ENCODE results near the gene PITPNM1.

The PITPNM1 gene

DNA sequence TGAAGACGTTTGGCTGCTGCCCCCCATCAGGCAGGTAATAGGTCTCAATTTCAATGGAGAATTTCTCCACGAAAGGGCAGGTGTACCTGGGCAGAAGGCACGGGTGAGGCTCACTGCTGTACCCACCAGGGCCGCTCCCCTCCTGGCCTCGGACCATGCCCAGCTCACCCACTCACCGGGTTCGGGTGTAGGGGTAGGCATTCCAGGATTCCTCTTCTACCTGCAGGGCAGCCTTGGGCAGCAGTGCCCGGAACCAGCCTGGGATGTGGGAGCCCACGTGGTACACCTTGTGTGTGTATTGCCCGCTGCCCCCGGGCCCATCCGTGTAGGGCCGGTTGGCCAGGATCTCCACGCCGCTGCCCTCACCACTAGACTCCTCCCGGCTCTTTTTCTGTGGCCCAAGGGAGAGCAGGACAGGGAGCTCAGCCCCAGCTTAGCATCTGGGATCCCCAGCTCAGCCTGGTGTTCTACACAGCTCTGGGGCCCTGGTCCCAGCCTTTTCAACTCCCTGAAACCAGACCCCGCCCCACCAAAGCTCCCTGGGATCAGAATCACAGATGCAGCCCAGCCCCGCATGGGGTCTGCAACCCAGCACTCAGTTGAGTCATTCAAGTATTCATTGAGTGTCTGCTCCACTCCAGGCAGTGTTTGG lies 2.7 kb downstream of the PITPNM1 start:
- no peak for DNase-seq

- DNase-seq: no peak
Measured at GRCh38 chr11:67501854-67502253, 3.3 kb downstream of the PITPNM1 start.

DNA sequence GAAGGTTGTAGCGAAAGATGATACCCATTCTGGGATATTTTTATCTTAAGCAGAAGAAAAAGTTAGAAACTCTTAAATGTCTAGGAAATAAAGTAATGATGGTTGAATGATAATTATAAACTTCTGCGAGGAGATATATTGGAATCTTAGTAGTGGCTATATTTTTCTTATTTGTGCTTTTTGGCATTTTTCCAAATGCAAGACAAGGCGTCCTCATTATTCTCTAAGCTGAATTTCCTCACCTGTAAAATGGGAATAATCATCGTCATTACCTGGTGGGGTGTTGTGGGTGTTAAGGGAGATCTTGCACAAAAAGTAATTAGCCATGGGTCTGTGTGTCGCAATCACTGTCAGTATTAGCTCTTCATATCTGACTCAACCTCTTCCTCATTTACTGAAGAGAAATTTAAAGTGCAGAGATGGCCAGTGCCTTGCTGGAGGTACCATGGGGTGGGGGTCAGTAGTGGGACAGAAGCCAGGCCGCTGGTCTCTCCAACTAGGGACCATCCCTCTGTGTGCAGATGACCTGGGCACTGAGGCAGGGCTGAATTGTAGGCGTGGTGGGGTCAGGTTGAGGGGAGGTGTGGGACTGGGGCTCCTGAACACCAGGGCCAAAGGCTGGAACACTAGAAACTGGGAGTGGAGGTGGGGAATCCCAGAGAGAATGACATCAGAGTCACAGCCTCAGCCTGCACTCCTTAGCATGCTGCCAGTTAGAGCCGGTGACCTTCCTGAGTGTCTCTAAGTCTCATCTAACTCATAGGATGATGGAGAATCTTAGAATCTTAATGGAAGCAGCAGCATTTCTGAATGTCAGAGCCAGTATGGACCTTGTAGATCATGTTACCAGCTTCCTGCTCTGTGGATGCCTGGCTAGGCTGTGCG lies 4.1 kb downstream of the PITPNM1 start:
- peak; percentile 60 to 65 for DNase-seq

GRCh38 chr11:67500484-67500821 lies 4.7 kb downstream of the PITPNM1 start:
- no peak for DNase-seq

- DNase-seq: no peak
Measured at GRCh38 chr11:67499808-67500483, 5.2 kb downstream of the PITPNM1 start.

DNA sequence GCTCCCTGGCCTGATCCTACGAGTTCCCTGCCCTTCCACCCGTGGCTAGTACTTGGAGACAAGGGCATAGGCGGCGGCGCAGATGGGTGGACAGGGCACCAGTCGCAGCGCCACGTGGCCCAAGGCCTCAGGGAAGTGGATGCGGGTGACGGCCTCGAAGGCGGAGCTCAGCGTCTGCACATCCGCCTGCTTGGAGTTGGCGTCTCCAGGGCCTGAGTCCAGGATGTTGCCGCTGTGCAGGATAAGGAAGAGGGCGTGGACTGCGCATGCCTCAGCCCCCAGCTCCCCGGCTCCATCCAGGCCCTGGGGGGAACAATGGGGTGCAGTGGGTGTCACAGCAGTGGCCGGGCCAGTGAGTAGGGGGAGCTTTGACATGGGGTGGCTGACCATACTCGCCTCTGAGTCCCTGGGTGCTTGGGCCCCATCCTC lies 6.6 kb downstream of the PITPNM1 start:
- no peak for DNase-seq

DNA sequence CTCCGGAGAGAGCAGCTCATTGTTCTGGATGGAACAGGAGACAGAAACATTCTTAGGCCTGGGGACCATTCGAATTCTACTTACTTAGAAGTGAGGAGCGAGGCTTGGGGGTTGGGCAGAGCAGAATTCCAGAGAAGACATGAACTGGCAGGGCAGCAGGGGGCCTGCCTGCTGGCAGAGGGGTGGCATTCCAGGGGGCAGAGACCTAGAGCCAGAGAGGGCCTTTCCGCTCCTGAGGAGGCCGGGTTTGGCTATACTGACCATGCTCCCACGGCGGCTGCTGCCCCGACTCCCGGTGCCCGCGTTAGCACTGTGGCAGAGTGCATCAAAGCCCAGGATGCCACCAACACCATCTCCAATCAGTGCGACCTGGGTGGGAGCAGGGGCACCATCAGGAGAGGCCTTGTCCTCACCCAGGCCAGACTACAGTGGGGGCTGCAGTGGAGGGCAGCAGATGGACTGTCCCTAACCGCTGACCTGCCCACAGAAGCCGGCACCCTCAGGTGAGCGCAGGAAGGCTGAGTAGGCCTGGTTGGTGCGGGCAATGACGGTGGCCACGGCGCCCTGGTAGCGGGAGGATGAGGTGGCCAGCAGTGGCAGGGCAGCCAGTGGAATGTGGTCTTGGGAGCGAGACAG lies 7.4 kb downstream of the PITPNM1 start:
- no peak for DNase-seq

- no peak for DNase-seq
Measured at GRCh38 chr11:67496113-67496512, 9.1 kb downstream of the PITPNM1 start.

- DNase-seq: no peak
Measured at GRCh38 chr11:67495234-67496005, 9.7 kb downstream of the PITPNM1 start.

- no peak for DNase-seq
Measured at GRCh38 chr11:67494371-67495233, 10.6 kb downstream of the PITPNM1 start.

DNA sequence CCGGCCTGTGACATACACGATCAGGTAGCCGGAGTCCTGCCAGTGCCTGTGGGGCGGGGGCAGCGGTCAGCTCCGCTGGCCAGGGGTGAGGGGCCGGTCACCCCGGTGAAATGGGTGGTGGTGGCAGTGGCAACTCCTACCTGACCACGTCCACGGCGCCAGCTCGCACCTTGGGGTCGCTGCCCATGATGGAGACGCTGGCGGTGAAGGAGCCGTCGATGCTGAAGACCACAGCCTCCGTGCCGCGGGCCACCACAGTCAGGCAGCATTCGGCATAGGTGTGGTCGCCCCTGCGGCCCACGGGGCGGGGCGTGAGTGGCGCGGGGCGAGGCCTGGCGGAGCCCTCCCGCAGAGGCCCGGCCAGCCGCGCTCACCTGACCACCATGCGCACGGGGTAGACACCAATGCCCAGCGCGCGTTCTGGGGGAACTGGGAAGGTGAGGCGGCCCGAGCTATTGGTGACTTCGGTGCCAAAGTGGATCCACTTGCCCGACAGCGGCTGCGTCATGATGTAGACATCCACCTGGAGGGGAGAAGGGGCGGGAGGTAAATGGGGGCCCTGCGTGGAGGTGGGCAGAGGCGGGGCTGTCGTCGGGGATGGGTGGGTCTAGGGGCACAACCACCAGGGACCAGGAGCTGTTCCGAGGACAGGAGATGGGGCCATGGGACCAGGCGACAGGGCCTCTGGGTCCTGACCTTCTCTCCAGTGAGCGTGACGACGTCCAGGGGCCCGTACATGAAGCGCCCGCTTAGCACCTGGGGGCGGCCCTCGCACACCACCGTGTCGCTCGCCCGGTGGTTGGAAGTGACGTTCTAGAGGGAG lies 11.4 kb downstream of the PITPNM1 start:
- no peak for DNase-seq

GRCh38 chr11:67492801-67493547 lies 12.2 kb downstream of the PITPNM1 start:
- DNase-seq: no peak

- no peak for DNase-seq
Measured at GRCh38 chr11:67492069-67492727, 13.0 kb downstream of the PITPNM1 start.

DNA sequence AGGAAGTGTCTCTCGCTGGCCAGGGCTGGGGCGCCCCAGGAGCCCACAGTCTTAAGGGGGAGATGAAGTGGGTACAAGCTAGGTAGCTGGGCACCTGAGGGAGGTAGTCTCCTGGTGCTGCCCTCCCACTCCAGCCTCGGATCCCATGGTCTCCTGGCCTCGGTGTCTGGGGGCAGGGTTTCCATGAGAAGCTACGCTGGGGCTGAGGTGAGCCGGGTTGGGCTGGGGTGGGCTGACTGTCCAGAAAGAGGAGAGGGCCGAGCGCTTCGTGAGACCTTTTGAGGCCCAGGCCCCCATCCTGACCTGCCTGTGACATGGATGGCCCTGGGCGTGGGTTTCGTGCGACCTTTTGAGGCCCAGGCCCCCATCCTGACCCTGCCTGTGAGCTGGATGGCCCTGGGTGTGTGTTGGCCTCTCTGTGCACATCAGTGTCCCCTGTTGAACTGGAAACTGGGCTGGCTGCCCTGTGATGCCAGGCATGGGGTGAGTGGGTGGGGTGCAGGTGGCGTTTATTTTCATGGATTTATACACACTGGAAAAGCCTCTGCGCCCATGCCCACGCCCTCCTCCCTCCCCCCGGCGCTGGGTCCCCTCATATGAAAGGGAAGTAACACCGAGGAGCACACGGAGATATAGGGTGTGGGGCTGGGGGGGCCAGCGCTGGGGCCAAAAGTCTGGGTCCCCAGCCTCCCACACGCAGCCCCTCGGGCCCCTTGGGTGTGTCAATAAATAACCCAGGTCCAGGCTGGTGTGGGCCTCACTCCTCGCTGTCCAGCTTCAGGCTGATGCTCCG lies 13.7 kb downstream of the PITPNM1 start:
- no peak for DNase-seq

DNA sequence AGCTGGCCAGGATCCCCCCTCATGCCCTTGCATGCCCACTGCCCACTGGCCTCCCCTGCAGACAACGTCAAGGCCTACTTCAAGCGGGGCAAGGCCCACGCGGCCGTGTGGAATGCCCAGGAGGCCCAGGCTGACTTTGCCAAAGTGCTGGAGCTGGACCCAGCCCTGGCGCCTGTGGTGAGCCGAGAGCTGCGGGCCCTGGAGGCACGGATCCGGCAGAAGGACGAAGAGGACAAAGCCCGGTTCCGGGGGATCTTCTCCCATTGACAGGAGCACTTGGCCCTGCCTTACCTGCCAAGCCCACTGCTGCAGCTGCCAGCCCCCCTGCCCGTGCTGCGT lies 14.5 kb downstream of the PITPNM1 start:
- DNase-seq: no peak

GRCh38 chr11:67489885-67490726 lies 15.1 kb downstream of the PITPNM1 start:
- DNase-seq: no peak

- DNase-seq: no peak
Measured at GRCh38 chr11:67489203-67489884, 15.8 kb downstream of the PITPNM1 start.

All from inflammatory macrophage treated with lipopolysaccharide for 1 hour (primary cell).